NCI-H2107 treated with DMSO at 0.1 percent for 48 hours (cell line): Measurements from ENCODE around the gene HDGFL2.

Source experiments
- DNase-seq: peaks from one replicate; lab custom pipeline; 2025; ENCODE audit not compliant: unreplicated experiment; lab: John Stamatoyannopoulos, UW

The HDGFL2 gene

GRCh38 chr19:4550018-4550417 is 77.9 kb downstream of the HDGFL2 start:
- DNase-seq, result no peak

GRCh38 chr19:4550479-4551050 is 78.5 kb downstream of the HDGFL2 start:
- no peak for DNase-seq
